ENCODE results near the gene GALR1. TPM values are rescaled to one million over a fixed set of nuclear protein-coding genes. Genes with fewer than 3 reads are reported as not detected.

The GALR1 gene
- polyA plus RNA-seq, 1 of the 3 experiments (the other 2 are of a cell fraction), result not detected

GRCh38 chr18:77268456-77268855 is 18.8 kb downstream of the GALR1 start:
- no peaks in the 10 kb centered on the region for H3K9me3 ChIP-seq
- no peaks in the 10 kb centered on the region for H3K4me1 ChIP-seq (ENCODE audit: control insufficient read depth in 1 of 2, insufficient read depth in 2 of 2, low read depth in 1 of 2, low read length in 1 of 2)
- ChIA-PET CTCF (no interaction called here), POLR2A (no interaction called here)
- H3K4me3 ChIP-seq (ENCODE audit: low read depth in 2 of 2, low read length in 1 of 2), result no peak overlapping the region
- H3K27me3 ChIP-seq (ENCODE audit: insufficient read depth), result no peaks in the 10 kb centered on the region
- H3F3A ChIP-seq (replicated peaks; ENCODE audit: insufficient read depth), result no peaks in the 10 kb centered on the region
- no peak for TF ChIP-seq MXI1 (IDR thresholded peaks at IDR 0.05; ENCODE audit: low read depth, low read length)
- no peak for TF ChIP-seq EP300 (IDR thresholded peaks at IDR 0.05; ENCODE audit: borderline replicate concordance in 1 of 2, low read depth in 1 of 2, low read length in 1 of 2)
- no peak for TF ChIP-seq GATA2 (CRISPR knock-in tag; IDR thresholded peaks at IDR 0.05)
- no peak for TF ChIP-seq POLR2AphosphoS5 (IDR thresholded peaks at IDR 0.05; ENCODE audit: low read depth, low read length)
- TF ChIP-seq, protein P1, sequence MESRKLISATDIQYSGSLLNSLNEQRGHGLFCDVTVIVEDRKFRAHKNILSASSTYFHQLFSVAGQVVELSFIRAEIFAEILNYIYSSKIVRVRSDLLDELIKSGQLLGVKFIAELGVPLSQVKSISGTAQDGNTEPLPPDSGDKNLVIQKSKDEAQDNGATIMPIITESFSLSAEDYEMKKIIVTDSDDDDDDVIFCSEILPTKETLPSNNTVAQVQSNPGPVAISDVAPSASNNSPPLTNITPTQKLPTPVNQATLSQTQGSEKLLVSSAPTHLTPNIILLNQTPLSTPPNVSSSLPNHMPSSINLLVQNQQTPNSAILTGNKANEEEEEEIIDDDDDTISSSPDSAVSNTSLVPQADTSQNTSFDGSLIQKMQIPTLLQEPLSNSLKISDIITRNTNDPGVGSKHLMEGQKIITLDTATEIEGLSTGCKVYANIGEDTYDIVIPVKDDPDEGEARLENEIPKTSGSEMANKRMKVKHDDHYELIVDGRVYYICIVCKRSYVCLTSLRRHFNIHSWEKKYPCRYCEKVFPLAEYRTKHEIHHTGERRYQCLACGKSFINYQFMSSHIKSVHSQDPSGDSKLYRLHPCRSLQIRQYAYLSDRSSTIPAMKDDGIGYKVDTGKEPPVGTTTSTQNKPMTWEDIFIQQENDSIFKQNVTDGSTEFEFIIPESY (IDR thresholded peaks at IDR 0.05; ENCODE audit: borderline replicate concordance, low read depth), result no peak
- no peak for TF ChIP-seq RCOR1 (IDR thresholded peaks at IDR 0.05; ENCODE audit: low read length)
- TF ChIP-seq, protein P2, sequence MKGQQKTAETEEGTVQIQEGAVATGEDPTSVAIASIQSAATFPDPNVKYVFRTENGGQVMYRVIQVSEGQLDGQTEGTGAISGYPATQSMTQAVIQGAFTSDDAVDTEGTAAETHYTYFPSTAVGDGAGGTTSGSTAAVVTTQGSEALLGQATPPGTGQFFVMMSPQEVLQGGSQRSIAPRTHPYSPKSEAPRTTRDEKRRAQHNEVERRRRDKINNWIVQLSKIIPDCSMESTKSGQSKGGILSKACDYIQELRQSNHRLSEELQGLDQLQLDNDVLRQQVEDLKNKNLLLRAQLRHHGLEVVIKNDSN (IDR thresholded peaks at IDR 0.05; ENCODE audit: borderline replicate concordance, low read depth), result no peak
- no peak for TF ChIP-seq RXRA (IDR thresholded peaks at IDR 0.05; ENCODE audit: borderline replicate concordance, low read depth)
- no peak for TF ChIP-seq EZH2phosphoT487 (IDR thresholded peaks at IDR 0.05; ENCODE audit: borderline replicate concordance, low read depth)
- no peak for TF ChIP-seq JUND (IDR thresholded peaks at IDR 0.05)
- no peak for TF ChIP-seq CTCF (IDR thresholded peaks at IDR 0.05)
- no peak for TF ChIP-seq FOXM1 (IDR thresholded peaks at IDR 0.05; ENCODE audit: low read depth)
- TF ChIP-seq, protein P3, sequence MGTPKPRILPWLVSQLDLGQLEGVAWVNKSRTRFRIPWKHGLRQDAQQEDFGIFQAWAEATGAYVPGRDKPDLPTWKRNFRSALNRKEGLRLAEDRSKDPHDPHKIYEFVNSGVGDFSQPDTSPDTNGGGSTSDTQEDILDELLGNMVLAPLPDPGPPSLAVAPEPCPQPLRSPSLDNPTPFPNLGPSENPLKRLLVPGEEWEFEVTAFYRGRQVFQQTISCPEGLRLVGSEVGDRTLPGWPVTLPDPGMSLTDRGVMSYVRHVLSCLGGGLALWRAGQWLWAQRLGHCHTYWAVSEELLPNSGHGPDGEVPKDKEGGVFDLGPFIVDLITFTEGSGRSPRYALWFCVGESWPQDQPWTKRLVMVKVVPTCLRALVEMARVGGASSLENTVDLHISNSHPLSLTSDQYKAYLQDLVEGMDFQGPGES (IDR thresholded peaks at IDR 0.05; ENCODE audit: low read depth, low read length), result no peak
- TF ChIP-seq NFIC (IDR thresholded peaks at IDR 0.05; ENCODE audit: borderline replicate concordance), result no peak
- TF ChIP-seq RFX5 (IDR thresholded peaks at IDR 0.05; ENCODE audit: low read length), result no peak
- DNase-seq, result no peak
- no peaks in the 10 kb centered on the region for H3K79me2 ChIP-seq (ENCODE audit: insufficient read depth)
- no peak overlapping the region for H3K9ac ChIP-seq
- H4K20me1 ChIP-seq (ENCODE audit: insufficient read depth), result no peaks in the 10 kb centered on the region
- WGBS (ENCODE audit: low lambda C conversion rate), result 50% methylated on average over 9 of the region's 9 CpGs
- no peaks in the 10 kb centered on the region for H3K36me3 ChIP-seq (replicated peaks in 1 of 2; ENCODE audit: control insufficient read depth in 1 of 2, insufficient read depth in 2 of 2, low read length in 1 of 2)
- no peak overlapping the region for H3K4me2 ChIP-seq
- H3K9me2 ChIP-seq, result no peaks in the 10 kb centered on the region
- H2AFZ ChIP-seq (ENCODE audit: low read depth), result no peak overlapping the region
- no peak overlapping the region for H3K27ac ChIP-seq (ENCODE audit: low read depth in 2 of 2, low read length in 1 of 2)
